ELR (cell line): ENCODE results near the gene DNASE1L2.

Experiments used
- DNase-seq: peaks from one replicate; pipeline ENCODE4 v3.0.0-alpha.2; 2015; ENCODE audit warnings: low read depth

The DNASE1L2 gene

GRCh38 chr16:2270588-2271470 is 34.6 kb downstream of the DNASE1L2 start:
- no peak for DNase-seq

- no peak for DNase-seq
These were observed 35.7 kb downstream of the DNASE1L2 start for GRCh38 chr16:2271848-2272461.

DNA sequence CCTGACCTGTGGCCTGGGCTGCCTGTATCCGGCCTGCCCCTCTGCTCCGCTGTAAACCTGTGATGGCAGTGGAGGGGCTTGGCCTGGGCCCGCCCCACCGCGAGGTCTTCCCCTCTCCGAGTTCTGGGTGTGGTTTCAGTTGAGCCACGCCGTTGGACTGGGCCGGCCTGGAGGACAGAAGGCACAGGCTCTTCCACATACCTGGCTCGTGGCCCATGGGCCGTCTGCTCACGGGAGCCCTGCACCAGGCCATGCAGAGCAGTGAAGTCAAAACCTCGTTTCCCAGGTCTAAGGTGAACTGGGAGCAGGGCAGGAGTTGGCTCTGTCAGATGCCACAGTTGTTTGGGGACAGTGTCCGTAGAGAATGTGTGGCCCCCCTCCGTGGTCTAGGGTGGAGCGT is 37.2 kb downstream of the DNASE1L2 start:
- no peak for DNase-seq

DNA sequence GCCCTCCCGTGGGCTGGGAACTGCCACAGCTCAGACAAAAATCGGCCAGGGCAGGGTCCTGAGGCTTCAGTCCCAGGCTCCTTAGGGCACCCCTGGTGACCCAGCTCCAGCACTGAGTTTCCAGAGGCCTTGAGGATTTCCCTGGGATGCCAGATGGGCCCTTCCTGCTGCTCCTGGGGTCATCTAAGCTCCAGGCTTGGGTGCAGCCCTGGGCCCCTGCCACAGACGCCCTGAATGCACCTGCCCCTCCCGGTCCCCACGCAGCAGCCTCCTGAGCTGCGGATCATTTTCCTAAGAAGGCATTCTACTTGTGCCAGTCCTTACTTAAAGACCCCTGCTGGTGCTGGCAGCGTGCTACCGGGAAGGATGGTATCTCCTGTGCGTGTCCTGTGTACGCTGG is 37.7 kb downstream of the DNASE1L2 start:
- no peak for DNase-seq

DNA sequence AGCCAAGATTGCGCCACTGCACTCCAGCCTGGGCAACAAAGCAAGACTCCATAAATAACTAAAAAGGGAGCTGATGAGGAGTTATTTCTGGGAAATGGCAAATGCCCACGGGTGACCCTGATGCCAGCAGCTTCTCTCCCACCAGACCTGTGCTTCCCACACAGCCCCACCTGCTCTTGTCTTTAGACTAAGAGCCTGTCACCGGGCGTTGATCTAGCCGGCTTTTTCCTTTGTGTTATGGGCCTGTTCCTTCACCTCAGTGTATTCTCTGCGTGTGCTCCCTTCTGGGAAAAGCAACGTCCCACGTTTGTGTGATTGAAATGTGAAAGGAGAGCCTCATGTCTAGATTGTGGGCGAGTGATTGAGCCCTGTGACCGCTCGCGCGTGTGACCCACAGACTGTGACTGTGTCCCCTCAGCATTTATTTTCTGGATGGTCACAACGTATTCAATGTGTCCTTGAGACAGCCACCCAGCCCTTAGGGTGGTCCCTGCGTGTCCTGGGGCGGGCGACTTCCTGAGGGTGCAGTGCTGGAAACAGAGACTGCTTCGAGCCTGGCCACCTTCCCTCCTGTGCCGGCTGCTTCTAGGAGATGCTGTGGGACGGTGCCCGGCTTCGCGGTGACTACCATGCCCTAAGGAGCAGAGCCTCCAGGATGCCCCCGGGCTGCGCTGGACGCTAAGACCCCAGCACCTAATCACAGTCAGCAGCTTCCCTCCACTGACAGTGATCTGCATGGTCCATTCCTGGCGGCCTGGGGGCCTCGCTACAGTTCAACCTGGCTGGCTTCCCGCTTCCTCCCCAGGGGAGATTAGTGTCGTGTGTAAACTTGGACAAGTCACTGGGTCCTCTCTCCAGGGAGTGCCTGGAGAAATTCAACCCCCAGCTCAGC is 39.5 kb downstream of the DNASE1L2 start:
- no peak for DNase-seq

DNA sequence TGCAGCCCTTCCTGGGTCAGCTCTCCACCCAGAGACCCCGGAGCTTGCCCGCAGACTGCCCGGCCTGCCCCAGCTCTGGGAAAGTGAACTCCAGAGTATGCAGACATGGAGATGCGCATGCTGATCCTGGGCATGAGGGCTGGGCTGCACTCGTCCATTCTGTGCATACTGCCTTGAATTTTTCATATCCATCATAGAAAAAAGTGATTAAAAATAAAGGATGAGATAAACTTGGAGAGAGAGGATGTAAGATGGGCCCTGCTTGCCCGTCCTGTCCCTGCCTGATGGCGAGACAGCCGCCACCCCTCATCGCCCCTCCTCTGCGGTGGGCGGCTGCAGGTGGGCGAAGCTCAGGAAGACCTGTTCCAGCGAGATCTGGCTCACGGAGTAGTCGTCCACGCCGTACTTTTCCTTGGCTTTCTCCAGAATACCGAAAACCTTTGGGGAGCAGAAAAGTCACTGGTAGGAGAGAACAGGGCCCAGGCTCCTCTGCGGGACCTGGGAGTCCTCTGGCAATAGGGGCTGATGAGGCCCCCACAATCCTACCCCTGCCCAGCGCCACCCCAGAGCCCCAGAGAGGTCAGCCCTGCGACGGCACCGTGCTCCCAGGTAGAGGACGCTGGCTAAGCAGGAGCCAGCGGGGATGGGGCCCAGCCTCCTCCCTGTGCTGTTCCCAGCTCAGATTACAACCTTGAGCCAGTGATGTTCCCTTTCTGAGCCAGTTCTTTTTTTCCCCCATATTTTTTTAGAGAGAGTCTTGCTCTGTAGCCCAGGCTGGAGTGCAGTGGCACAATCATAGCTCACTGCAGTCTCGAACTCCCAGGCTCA is 40.3 kb downstream of the DNASE1L2 start:
- DNase-seq = no peak

- DNase-seq = no peak
These were observed 41.4 kb downstream of the DNASE1L2 start for GRCh38 chr16:2277466-2278271.

GRCh38 chr16:2278272-2278608 is 42.0 kb downstream of the DNASE1L2 start:
- DNase-seq = no peak

DNA sequence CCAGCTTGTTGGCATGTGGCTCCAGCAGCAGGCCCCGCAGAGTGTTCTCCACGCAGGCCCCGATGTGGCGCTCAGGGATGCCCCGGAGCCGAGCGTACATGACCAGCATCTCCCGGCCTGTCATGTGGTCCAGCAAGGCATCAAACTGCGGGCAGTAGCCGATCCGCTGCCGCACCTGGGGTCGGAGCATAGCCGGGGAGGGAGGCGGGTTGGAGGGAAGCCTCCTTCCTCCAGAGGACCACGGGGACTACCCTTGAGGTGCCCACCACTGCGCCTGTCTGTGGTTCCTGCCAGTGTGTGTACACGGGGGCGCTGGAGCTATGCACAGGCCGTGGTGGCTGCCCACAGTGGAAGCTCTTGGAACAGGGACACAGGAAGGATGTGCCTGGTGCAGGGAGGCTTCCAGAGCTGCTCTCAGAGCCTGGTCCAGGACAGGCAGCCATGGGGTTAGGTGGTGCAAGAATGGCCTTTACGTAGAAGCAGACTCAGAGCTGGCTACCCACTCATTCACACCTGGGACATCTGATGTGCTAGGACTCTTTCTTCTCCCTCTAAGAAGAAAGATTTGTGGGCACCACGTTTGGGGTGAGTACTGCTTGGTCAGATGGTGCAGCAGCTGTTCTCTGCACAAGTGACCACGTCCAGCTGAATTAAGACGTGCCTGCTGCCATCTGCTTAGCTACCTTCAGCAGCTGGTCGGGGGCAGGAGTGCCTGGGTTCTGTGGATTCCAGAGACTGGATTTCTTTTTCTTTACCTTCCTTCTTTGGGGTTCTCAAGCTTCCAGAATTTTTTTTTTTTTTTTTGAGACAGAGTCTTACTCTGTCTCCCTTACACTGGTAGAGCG is 42.9 kb downstream of the DNASE1L2 start:
- no peak for DNase-seq

- no peak for DNase-seq
These were observed 44.2 kb downstream of the DNASE1L2 start for GRCh38 chr16:2280461-2280860.

DNA sequence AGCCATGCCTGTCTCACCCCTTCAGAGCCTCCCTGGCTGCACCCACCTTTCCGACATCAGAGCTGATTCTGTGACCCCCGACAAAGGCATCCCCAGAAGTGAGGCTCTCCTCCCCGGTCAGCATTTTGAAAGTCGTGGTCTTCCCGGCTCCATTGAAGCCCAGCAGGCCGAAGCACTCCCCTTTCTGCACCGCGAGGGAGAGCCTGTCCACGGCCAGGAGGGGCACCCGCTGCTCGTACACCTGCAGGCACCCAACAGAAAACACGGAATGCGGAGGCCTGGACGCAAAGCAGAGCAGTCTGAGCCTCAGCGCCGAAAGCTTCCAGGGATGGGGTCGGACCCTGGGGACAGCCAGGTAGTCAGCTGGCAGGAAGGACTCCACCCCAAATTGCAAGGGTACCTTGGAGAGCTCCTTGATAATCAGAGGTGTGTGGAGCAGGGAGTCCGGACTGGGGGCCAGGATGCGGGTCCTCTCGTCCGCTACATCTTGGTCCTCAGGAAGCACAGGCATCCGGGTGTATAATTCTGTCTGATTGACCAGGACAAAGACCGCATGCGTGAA is 44.8 kb downstream of the DNASE1L2 start:
- DNase-seq = no peak

GRCh38 chr16:2282262-2282661 is 46.0 kb downstream of the DNASE1L2 start:
- DNase-seq = no peak

DNA sequence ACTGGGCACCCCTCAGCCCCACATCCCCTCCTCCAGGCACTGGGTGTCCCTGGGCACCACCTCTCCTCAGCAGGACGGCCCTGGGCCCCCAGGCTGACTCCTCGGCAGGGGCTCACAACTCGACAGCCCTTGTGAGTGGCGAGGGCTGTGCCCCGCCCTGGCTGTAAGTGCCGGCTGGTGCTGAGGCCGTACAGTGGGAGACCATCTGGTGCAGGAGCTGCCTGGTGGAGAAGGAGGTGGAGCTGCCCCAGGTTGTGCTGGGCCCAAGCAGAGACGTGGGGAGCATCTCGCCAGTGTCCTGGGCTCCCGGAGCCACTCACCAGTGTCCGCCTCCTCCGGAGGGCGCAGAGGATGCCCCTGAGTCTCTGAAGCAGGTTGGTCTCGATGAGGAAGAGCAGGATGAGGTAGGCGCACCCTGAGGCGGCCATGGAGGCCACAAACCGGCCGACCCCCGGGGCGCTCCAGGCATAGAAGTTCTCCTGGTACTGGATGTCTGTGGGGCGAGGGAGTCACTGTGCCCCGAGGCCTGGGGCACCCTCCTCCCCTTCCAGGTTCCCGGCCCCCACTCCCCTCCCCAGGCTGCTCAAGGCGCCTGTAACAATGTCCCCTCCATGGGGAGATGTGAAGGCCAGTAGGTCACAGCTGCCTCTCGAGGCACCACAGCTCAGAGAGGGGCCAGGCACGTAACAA is 46.8 kb downstream of the DNASE1L2 start:
- DNase-seq = no peak

DNA sequence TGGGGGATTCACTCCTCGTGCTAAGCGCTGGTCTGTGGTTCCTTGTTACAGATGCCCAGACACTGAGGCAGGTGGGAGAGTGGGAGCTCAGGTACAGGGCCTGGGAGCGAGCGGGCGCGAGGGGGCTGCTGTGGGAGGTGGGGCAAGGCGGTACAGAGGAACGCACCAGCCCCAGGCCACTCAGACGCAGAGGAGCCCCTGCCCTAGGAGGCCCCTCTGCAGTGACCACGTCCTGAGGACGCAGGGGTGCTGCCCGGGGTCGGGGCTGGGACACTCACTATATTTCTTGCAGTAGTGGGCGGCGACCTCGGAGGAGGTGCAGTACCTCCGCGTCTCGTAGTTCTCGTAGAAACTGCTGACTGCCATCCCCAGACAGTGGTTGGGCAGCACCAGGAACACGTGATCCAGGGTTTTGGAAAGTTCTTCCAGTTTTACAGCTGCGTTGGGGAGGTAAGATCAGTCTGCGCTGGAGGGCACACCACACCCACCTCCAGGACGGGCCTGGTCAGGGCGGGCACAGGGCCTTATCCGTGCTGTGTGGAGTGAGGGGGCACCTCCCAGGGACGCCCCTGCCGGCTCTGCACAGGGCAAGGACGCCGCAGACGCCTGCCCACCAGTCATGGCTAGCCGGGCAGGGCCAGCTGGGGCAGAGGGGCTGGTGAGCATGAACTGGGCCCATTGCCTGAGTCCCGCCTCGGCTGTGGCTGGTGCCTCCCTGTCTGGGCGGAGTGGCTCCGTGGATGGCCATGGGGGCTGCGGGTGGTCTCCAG is 47.9 kb downstream of the DNASE1L2 start:
- DNase-seq = no peak

DNA sequence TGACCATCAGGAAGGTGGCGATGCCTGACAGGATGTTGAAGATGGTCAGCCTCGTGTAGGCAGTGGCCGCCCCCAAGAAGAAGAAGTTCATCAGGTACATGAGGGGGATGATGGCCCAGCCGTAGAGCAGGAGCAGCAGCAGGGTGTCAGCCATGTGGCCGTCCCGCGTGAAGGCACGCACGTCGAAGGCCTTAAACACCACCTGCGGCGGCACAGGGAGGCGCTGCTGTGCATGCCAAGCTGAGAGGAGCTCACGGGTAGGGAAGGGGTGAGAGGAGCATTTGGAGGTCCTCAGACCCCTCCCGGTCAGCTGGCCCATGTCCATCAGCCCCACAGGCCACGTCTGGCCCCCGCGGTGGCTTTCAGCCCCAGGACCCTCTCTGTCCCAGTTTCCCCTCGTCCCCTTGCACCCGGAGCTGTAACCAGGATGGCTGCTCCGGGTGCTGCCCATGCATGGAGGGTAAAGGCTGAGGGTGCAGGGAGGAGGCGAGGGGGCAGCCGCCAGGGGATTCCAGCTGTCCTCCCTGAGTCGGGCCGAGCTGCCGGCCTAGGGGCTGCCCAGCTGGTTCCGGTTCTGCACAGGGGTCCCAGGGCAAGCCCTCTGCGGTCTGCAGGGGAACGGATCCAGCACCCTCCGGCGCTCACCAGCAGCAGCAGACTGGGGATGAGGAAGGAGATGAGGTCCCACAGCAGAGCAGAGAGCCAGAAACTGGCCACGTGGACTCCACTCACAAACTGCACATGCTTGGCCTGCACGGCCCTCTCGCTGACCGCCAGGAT is 48.7 kb downstream of the DNASE1L2 start:
- no peak for DNase-seq

GRCh38 chr16:2285731-2286191 is 49.5 kb downstream of the DNASE1L2 start:
- no peak for DNase-seq

GRCh38 chr16:2286550-2286949 is 50.3 kb downstream of the DNASE1L2 start:
- DNase-seq = no peak
